PFSK-1 (cell line): ENCODE results near the gene MTMR10.

Source experiments
- FOXP2 ChIP-seq: optimal IDR thresholded peaks from 2 replicates; pipeline ENCODE3; 2011; ENCODE audit warnings: borderline replicate concordance, control low read depth, inconsistent platforms; ENCODE audit not compliant: insufficient read depth; ENCODE audit errors: extremely low read length, extremely low read depth
- POLR2AphosphoS5 ChIP-seq: IDR thresholded peaks from 2 replicates; pipeline ENCODE4 v1.6.1; 2012; ENCODE audit warnings: low read depth, mild to moderate bottlenecking, control low read depth, low read length, moderate library complexity
- SIN3A ChIP-seq: IDR thresholded peaks from 2 replicates; pipeline ENCODE4 v1.6.1; 2012; ENCODE audit warnings: mild to moderate bottlenecking, low read length, moderate library complexity, borderline replicate concordance; ENCODE audit not compliant: insufficient read depth
- TAF1 ChIP-seq: IDR thresholded peaks from 2 replicates; pipeline ENCODE4 v1.6.1; 2012; ENCODE audit warnings: low read length, control low read depth, borderline replicate concordance; ENCODE audit not compliant: insufficient read depth
- TF ChIP-seq, protein P1 (sequence below), 2 experiments: IDR thresholded peaks; 2 replicates each; pipeline versions ENCODE4 v1.6.1 to v1.8.0; 2011 to 2012; ENCODE audit warnings: low read depth in 2 of 2, low read length in 2 of 2, control low read depth in 1 of 2, inconsistent platforms in 1 of 2, mild to moderate bottlenecking in 1 of 2, moderate library complexity in 1 of 2; ENCODE audit not compliant: insufficient read depth in 1 of 2

MTMR10 gene

DNA sequence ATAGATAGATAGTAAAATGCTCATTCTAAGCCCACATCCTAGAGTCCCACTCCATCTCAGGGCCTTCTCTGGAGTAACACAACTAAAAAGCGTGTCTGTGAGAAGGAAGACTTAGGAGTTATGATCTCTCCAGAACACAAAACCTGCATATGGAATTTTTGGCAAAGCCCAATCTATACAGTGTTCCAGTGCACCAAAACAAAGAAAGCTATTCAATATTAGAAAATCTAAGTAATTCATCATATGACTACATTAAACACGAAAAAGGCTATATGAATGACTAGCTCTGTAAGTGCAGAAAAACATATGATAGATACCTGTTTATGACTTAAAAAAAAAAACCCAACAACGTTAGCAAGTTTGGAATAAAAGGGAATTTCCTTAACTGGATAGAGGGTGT is 27.7 kb downstream of the MTMR10 start:
- no peak for TF ChIP-seq FOXP2
- TF ChIP-seq, protein P1, sequence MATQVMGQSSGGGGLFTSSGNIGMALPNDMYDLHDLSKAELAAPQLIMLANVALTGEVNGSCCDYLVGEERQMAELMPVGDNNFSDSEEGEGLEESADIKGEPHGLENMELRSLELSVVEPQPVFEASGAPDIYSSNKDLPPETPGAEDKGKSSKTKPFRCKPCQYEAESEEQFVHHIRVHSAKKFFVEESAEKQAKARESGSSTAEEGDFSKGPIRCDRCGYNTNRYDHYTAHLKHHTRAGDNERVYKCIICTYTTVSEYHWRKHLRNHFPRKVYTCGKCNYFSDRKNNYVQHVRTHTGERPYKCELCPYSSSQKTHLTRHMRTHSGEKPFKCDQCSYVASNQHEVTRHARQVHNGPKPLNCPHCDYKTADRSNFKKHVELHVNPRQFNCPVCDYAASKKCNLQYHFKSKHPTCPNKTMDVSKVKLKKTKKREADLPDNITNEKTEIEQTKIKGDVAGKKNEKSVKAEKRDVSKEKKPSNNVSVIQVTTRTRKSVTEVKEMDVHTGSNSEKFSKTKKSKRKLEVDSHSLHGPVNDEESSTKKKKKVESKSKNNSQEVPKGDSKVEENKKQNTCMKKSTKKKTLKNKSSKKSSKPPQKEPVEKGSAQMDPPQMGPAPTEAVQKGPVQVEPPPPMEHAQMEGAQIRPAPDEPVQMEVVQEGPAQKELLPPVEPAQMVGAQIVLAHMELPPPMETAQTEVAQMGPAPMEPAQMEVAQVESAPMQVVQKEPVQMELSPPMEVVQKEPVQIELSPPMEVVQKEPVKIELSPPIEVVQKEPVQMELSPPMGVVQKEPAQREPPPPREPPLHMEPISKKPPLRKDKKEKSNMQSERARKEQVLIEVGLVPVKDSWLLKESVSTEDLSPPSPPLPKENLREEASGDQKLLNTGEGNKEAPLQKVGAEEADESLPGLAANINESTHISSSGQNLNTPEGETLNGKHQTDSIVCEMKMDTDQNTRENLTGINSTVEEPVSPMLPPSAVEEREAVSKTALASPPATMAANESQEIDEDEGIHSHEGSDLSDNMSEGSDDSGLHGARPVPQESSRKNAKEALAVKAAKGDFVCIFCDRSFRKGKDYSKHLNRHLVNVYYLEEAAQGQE (IDR thresholded peaks at IDR 0.05; ENCODE audit: insufficient read depth in 1 of 2, low read depth in 2 of 2, low read length in 2 of 2), result no peak
- no peak for TF ChIP-seq TAF1
- TF ChIP-seq SIN3A, result no peak
- no peak for TF ChIP-seq POLR2AphosphoS5

DNA sequence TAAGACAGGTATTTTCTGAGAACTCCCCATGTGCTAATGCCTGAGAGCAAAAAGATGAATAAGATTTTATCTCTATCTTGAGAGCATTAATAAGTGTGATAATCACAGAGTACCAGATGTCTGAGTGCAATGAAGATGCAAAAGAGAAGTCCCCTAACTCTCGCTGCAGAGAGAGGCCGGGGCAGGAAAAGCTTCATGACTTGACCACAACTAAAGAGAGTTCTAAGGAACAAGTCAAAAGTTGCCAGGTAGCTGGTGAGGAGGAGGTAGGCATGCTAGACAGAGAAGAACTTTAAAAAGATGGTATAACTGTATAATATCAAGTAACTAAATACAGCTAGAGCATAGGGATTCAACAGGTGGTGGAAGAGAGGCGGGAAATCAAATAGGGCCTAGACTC is 28.8 kb downstream of the MTMR10 start:
- TF ChIP-seq, protein P1 (IDR thresholded peaks at IDR 0.05; ENCODE audit: insufficient read depth in 1 of 2, low read depth in 2 of 2, low read length in 2 of 2), result no peak
- no peak for TF ChIP-seq TAF1
- TF ChIP-seq FOXP2, result no peak
- no peak for TF ChIP-seq SIN3A
- TF ChIP-seq POLR2AphosphoS5, result no peak

DNA sequence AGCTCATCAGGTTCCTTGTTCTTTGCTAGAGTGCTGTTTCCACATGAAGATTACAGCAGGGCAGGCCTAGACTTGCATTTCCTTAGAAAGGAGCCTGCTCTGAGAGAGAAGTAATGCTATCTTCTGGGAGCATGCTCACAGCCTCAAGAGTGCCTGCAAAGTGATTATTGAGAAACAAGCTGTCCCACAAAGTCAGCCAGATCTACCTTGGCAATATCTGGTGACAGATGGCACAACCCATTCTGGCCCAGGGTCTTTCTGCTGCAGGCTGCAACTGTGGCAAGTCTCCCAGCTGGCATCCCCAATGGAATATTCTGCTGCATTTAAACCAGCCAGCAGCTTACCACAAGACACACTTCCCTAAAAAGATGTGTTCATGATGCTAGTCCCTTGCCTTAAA is 29.3 kb downstream of the MTMR10 start:
- TF ChIP-seq, protein P1 (IDR thresholded peaks at IDR 0.05; ENCODE audit: insufficient read depth in 1 of 2, low read depth in 2 of 2, low read length in 2 of 2), result no peak
- no peak for TF ChIP-seq TAF1
- no peak for TF ChIP-seq SIN3A
- TF ChIP-seq POLR2AphosphoS5, result no peak
- TF ChIP-seq FOXP2, result no peak

DNA sequence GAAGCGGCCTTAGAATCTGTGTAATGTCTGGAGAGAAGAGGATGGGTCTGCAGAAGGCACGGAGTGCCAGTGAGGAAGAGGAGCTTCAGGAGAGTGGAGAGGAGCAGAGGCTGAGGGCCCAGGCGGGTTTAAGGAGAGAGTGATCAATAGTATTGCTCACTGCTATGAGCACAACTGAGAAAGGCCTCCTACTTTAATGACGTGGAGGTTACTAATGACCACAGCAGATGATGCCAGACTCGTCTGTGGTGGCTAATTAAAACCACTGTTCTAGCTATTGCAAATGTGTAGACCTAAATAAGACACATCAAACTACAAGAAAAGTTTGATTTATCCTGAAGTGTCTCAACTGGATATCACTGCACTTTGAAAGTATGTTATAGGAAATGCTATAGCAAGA is 33.2 kb downstream of the MTMR10 start:
- TF ChIP-seq POLR2AphosphoS5 (no peak), FOXP2 (no peak), SIN3A (no peak)

DNA sequence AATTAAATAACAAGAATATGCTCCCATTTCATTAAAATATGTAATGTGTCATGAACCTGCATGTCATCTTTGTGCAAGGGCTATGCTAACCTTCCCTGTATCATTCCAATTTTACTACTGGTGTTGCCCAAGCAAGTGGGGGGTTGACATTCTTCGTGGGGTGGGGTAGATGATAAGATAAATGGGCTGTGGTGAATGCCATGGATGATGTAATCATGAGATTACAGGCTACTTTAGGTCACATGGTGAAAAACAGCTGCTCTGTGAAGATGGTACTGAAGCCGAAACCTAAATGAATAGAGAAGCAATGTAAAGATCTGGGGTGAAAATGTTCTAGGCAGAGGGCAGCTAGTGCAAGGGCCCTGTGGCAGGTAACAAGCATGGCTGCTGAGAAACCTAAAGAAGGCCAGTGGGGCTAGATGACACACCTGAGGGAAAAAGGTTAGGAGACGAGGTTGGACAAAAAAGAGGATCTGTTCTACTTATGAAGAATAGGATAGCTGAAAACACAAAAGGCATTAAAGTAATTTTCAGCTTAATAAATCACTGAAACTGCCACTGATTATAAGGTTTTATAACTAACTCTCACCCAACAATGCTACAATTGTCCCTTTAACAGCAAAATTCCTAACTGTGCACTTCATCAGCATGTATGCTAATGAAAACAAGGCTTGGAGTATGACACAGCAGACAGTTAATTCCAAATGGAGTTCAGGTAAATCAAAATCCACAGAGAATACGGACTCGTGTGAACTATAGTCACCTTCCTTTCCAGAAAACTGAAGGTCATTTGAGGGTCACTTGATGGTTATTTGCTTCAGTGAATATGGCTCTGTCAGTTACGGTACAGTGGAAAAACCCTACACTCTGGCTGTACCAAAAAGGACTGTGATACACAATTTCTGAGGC is 35.0 kb downstream of the MTMR10 start:
- TF ChIP-seq SIN3A (no peak), FOXP2 (no peak), POLR2AphosphoS5 (no peak), TAF1 (no peak)
- TF ChIP-seq, protein P1 (IDR thresholded peaks at IDR 0.05; ENCODE audit: insufficient read depth in 1 of 2, low read depth in 2 of 2, low read length in 2 of 2), result no peak
